Smooth muscle cell (in vitro differentiated cells): Measurements from ENCODE around the gene SERINC1. TPM values are rescaled to one million over a fixed set of nuclear protein-coding genes. Genes with fewer than 3 reads are reported as not detected.
"Not testable (repeated sequence)": the region's sequence is repeated elsewhere in the genome, so short reads cannot be mapped to it uniquely, and the experiment has no call there.

Source experiments
- DNase-seq: peaks from one replicate; lab custom pipeline; 2025; ENCODE audit not compliant: unreplicated experiment; lab: John Stamatoyannopoulos, UW
- H2AFZ ChIP-seq: fragments of 200-600 bp; sonication (generic); 2 replicates; pipeline ENCODE4 v1.6.0; 2016; ENCODE audit warnings: antibody characterized with exemption, low read depth, mild to moderate bottlenecking
- H3F3A ChIP-seq: fragments of 200-600 bp; sonication (generic); 2 replicates; pipeline ENCODE4 v1.6.0; 2017; ENCODE audit warnings: antibody characterized with exemption, low read depth
- H3K27ac ChIP-seq: fragments of 200-600 bp; sonication (generic); 2 replicates; pipeline ENCODE4 v1.5.1; 2016; ENCODE audit warnings: low read depth, mild to moderate bottlenecking
- H3K27me3 ChIP-seq: fragments of 200-600 bp; sonication (generic); 2 replicates; pipeline ENCODE4 v1.6.1; 2016; ENCODE audit warnings: low read depth, mild to moderate bottlenecking
- H3K36me3 ChIP-seq: fragments of 200-600 bp; sonication (generic); 2 replicates; pipeline ENCODE4 v1.5.1; 2016; ENCODE audit warnings: low read depth
- H3K4me1 ChIP-seq: fragments of 200-600 bp; sonication (generic); 2 replicates; pipeline ENCODE4 v1.5.1; 2016; ENCODE audit warnings: low read depth
- H3K4me2 ChIP-seq: fragments of 200-600 bp; sonication (generic); 2 replicates; pipeline ENCODE4 v1.6.0; 2016; ENCODE audit warnings: mild to moderate bottlenecking
- H3K4me3 ChIP-seq: fragments of 200-600 bp; sonication (generic); 2 replicates; pipeline ENCODE4 v1.5.1; 2016; ENCODE audit warnings: mild to moderate bottlenecking
- H3K79me2 ChIP-seq: fragments of 200-600 bp; sonication (generic); 2 replicates; pipeline ENCODE4 v1.6.0; 2016; ENCODE audit warnings: low read depth, mild to moderate bottlenecking
- H3K9ac ChIP-seq: fragments of 200-600 bp; sonication (generic); 2 replicates; pipeline ENCODE4 v1.6.0; 2016; ENCODE audit warnings: low read depth
- H3K9me3 ChIP-seq: fragments of 200-600 bp; sonication (generic); replicated peaks from 2 replicates; pipeline ENCODE4 v1.5.1; 2016; ENCODE audit warnings: low read depth
- H4K20me1 ChIP-seq: fragments of 200-600 bp; sonication (generic); 2 replicates; pipeline ENCODE4 v1.6.0; 2016; ENCODE audit warnings: low read depth
- WGBS: methylation state at CpG from one replicate; pipeline ENCODE4 v1.1.7; 2016; ENCODE audit warnings: low lambda C conversion rate; 5-methylcytosine and 5-hydroxymethylcytosine counted together
- polyA plus RNA-seq: library from polyadenylated mRNA; unstranded; fragments of >200 nt; fragmentation: Nextera tagmentation; extraction: Ambion mirVana; gene quantifications from 2 replicates; pipeline ENCODE4 v1.2.1, GENCODE V29; 2016
- total RNA-seq: library from RNA; depleted of rRNA; stranded (reverse); fragments of >200 nt; gene quantifications from 2 replicates; pipeline ENCODE4 v1.2.3, GENCODE V29; 2014
- TF ChIP-seq, protein P1 (sequence below): fragments of 200-600 bp; sonication (generic); IDR thresholded peaks from 2 replicates; pipeline ENCODE4 v1.5.1; 2017; ENCODE audit warnings: borderline replicate concordance, mild to moderate bottlenecking, antibody characterized with exemption; ENCODE audit not compliant: insufficient read depth, poor library complexity, severe bottlenecking

The SERINC1 gene
- total RNA-seq = 233 and 301 TPM in 2 replicates
- 136 and 144 TPM in 2 replicates for polyA plus RNA-seq

DNA sequence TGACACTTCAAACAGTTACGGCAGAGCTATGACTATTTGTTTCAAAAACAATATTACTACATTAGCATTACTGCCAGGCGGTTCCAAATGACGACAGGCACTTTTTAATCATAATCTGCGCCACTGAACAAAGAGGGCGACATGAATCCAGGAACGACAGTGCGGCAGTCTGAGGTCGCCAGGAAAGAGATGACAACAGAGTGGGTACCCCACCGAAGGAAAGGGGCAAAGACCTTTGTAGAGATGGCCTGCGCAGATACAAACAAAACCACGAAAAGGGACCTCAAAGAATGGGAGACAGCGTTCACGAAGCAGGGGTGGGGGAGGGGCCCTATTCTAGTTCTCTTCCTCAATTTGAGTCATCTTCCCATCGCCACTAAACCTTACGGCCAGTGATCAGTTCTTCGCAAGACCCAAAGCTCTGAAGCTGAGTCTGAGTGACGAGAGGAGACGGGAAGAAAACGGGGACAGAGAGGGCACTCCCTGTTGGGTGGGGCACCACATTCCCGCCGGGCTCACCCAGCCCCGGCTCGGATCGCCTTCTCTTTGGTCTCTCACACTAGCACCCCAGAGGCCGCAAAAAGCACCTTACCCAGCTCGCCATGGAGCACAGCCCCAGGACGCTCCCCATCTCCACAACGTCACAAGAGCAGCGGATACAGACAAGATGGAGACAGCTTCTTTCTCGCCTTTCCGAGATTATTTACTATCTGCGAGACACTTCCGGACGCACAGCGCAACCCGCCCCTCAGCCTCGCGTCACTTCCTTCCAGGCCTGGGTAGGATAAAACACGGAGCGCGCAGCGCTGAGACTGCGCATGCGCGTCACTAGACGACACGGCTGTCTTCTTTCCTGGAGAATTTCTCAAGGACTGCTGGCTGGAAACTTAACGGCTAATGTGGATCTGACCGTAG is at the start of gene SERINC1:
TSS of gene SERINC1 (minus strand) at position 701 of the 915 bp plus-strand sequence. CDS start at position 631, 70 bp downstream.
- peak within 1 kb of the TSS; percentile 88 for H3K9ac ChIP-seq
- TF ChIP-seq, protein P1, sequence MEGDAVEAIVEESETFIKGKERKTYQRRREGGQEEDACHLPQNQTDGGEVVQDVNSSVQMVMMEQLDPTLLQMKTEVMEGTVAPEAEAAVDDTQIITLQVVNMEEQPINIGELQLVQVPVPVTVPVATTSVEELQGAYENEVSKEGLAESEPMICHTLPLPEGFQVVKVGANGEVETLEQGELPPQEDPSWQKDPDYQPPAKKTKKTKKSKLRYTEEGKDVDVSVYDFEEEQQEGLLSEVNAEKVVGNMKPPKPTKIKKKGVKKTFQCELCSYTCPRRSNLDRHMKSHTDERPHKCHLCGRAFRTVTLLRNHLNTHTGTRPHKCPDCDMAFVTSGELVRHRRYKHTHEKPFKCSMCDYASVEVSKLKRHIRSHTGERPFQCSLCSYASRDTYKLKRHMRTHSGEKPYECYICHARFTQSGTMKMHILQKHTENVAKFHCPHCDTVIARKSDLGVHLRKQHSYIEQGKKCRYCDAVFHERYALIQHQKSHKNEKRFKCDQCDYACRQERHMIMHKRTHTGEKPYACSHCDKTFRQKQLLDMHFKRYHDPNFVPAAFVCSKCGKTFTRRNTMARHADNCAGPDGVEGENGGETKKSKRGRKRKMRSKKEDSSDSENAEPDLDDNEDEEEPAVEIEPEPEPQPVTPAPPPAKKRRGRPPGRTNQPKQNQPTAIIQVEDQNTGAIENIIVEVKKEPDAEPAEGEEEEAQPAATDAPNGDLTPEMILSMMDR = no peak
- H3K4me2 ChIP-seq = peak within 1 kb of the TSS; percentile 91
- peak within 1 kb of the TSS; percentile 76 for H3K4me3 ChIP-seq
- no peaks in the 10 kb centered on the region for H3F3A ChIP-seq
- H3K79me2 ChIP-seq = peaks cover 52% of the 10 kb centered on the region
- H2AFZ ChIP-seq = peak within 1 kb of the TSS; percentile 95
- H3K36me3 ChIP-seq = no peaks in the 10 kb centered on the region
- H3K4me1 ChIP-seq = peaks cover 17% of the 10 kb centered on the region
- peak within 1 kb of the TSS; percentile 83 for H3K27ac ChIP-seq
- H3K9me3 ChIP-seq = no peaks in the 10 kb centered on the region
- WGBS = 1% methylated on average over 49 of the region's 49 CpGs
- no peaks in the 10 kb centered on the region for H3K27me3 ChIP-seq
- peak; percentile 66 for DNase-seq
- peaks cover 46% of the 10 kb centered on the region for H4K20me1 ChIP-seq

DNA sequence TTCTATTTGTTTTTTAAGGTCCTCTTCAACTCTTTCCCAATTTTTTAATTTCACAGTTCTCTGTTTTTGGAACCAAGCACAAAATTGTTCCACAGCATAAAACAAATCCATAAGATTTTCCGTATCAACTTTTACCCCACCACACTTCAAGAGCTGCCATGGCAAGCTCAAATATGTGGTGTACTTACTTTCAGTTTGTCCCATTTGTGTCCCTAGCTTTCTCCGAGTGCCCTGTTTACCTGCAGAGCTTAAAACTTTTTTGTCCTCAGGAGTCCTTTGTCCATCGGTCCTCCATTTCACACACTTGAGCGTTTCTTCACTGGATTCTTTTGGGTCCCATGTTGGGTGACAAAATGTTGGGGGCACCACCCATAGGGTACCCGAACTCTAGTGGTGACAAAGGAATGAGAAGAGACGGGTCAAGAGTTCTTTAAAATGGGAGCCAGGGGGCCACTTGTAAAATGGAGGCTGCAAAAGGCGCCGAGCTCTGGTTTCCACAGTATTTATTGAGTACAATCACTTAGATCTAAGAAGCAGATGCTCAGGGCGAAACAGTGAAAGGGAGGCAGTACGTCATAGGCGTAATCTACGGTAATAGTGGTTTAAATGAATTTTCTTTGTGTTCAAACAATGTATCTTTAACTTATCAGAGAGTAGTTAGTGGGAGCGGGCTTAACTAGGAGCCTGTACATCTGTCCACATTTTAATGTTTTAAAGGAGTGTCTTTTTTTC is 39.8 kb upstream of the SERINC1 start:
- H3K4me3 ChIP-seq = no peak overlapping the region
- peaks cover 19% of the 10 kb centered on the region for H3K36me3 ChIP-seq
- no peak overlapping the region for H2AFZ ChIP-seq
- no peak overlapping the region for H3K4me2 ChIP-seq
- WGBS = 90% methylated on average over 13 of the region's 13 CpGs
- no peaks in the 10 kb centered on the region for H3K4me1 ChIP-seq
- H3K9me3 ChIP-seq = peaks cover under 1% of the 10 kb centered on the region
- no peak for DNase-seq
- TF ChIP-seq, protein P1 = no peak
- no peaks in the 10 kb centered on the region for H3K27me3 ChIP-seq
- H4K20me1 ChIP-seq = peaks cover 43% of the 10 kb centered on the region
- H3K9ac ChIP-seq = no peak overlapping the region
- peaks cover 93% of the 10 kb centered on the region for H3K79me2 ChIP-seq
- no peaks in the 10 kb centered on the region for H3F3A ChIP-seq
- H3K27ac ChIP-seq = no peak overlapping the region

DNA sequence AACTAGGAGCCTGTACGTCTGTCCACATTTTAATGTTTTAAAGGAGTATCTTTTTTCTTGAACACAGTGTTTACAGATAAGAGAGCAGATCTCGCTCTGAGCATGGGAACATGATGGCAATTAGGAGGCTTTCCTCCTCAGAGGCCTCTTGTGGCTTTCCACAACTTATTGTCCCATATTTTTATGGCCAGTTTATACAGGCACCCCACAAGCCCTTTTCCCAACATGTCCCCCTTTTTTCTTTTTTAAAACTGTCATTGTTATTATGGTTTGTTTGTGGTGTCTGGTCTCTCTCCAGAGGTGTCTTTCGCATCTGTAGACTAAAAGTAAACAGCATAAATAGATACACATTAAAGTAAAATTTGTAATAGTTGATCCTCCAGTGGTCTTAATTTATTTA is 33.6 kb upstream of the SERINC1 start:
- not testable (repeated sequence) for DNase-seq, H3K27ac ChIP-seq, H3K4me2 ChIP-seq, H3K9ac ChIP-seq, H3K4me1 ChIP-seq, H3K4me3 ChIP-seq, H3F3A ChIP-seq, H4K20me1 ChIP-seq, H2AFZ ChIP-seq, H3K27me3 ChIP-seq
- WGBS = 92% methylated on average over 3 of the region's 3 CpGs
- Histone ChIP-seq H3K79me2 (peaks cover 95% of the 10 kb centered on the region), H3K36me3 (peaks cover 36% of the 10 kb centered on the region), H3K9me3 (peaks cover 22% of the 10 kb centered on the region)

DNA sequence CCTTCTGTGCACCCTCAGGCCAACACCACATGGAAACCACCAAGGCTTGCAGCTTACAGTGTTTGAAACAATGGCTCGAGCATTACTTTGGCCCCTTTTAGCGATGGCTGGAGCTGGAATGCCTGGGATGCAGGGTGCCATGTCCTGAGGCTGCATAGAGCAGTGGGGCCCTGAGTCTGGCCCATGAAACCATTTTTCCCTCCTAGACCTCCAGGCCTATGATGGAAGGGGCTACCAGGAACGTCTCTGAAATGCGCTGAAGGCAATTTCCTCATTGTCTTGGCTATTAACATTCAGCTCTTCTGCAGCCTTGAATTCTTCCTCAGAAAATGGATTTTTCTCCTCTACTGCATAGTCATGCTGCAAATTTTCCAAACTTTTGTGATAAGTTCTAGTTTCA is 29.9 kb upstream of the SERINC1 start:
- Histone ChIP-seq H3K4me1 (no peaks in the 10 kb centered on the region), H3K9ac (no peak overlapping the region), H3K79me2 (peaks cover 95% of the 10 kb centered on the region), H3K4me3 (no peak overlapping the region), H4K20me1 (no peaks in the 10 kb centered on the region), H3K27ac (no peak overlapping the region), H2AFZ (no peak overlapping the region), H3K36me3 (peaks cover 42% of the 10 kb centered on the region), H3K9me3 (peaks cover 31% of the 10 kb centered on the region), H3K4me2 (no peak overlapping the region), H3K27me3 (no peaks in the 10 kb centered on the region), H3F3A (no peaks in the 10 kb centered on the region)
- TF ChIP-seq, protein P1 = no peak
- no peak for DNase-seq
- 98% methylated on average over 4 of the region's 4 CpGs for WGBS
